Activated T-cell treated with anti-CD3 and anti-CD28 coated beads, Interleukin-2, amount 50 U/mL, for 48 hours (primary cell): Measurements from ENCODE around the gene PRDM12.

Source experiments
- DNase-seq, 2 experiments: peaks; one replicate each; pipeline ENCODE4 v3.0.0-alpha.2; 2020

PRDM12 gene

DNA sequence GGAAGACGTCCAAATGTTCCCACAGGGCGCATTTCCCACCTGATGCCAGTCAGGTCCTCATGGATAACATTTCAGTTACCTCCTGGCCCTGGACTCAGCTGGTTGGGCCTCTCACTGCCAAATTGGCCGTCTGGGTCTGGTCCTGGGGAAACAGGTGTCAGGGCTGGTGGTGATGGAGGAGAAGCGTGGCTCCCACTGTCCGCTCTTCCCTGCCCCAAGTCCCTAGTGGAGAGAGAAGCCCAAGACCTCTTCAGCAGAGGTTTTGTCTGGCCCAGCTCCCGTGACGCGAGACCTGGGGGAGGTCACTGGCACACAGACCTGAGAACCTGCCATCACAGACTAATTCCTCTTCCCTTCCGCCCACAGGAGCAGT lies 27.8 kb upstream of the PRDM12 start:
- no peak for DNase-seq

DNA sequence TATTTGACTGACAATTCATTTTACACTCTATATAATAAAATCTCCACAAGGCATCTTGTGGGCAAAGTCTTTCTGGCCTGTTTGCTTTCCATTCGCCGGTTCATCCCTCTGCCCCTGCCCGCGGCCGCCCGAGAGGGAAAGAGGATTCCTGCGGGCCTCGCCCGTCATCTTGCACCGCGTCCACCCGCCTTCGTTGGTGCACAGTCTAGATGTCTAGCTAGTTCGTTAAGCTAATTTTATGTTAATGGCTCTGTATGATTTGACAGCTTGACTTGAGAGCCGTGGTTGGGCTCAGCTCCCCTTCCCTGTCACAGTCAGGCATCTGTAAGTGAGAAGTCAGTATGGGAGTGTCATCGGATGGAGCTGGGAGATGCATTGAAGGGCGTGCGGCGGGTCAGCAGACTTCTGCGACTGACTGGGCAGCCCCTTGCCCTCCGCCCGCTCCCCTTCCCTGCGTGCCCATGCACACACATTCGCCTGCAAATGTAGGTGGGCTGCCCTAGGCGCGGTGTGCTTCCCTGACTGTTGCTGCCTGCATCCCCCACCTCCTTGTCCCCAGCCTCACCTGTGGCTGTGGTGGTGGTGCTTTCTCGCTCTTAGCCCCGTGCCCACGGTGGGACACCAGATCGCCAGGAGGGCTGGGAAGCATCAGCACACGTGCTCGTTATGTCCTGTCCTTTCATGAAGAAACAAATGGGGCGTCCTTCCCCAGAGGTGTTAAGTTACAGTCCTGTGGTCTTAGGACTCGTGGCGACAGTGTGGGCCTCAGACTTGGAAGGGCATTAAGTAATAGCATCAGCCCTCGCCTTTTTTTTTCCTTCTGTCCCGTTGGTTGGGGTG lies 25.9 kb upstream of the PRDM12 start:
- DNase-seq: no peak

DNA sequence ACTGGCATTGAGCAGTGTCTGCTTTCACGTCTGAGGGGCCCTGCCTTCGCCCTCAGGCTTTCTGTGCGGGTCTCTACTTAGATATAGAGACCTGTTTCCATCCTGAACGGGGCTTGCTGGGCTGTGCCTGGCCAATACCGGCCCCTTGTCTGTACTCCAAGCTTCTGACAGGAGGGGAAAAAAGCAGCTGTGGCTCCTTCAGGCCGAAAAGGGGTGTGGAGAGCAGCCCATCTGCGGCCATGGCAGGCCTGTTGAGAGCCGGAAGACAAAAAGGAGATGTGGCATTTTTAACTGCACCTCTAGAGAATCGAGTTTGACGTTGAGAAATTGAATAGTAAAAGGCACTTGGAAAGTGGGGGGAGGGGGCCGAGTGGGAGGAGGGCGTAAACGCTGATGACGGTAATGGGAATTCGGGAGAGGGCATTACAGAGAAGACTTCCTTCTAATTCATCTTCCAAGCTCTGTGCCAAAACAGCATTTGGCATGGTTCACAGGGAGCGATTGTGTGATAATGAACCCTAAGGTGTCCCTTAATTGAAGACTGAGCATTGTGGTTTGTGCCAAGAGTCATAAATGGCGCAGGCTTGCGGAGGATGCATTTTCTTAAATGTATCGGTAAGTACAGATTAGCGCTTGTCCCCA lies 25.1 kb upstream of the PRDM12 start:
- DNase-seq: no peak

DNA sequence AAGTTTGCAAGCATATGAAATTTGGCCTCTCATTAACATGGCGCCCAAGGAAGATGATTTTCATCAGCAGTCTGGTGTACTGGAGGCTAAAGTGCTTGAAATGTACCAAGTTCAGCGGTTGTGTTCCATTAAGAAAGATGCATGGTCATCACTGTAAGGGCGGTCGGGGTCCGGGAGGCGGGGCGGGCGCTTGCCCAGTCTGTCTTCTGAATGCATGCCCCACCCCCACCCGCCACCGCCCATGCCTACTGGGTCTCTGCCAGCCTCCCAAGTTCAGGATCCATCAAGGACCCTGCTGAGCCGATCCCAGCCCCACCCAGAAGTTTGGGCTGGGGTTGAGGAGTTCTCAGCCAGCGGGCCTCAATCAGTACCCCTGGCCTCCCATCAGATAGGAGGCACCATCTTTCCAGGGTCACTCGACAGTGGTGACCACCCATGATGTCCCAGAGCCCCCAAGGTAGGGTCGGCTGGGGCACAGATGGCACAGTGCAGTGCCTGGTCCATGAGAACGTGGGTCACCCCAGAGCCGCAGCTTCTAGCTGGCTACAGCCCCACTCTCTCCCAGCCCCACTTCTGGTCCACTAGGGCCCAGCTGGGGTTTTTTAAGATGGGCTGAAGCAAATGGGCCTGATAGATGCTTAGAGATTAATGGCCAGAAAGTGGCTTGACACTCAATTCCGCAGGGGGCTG lies 24.4 kb upstream of the PRDM12 start:
- no peak for DNase-seq

DNA sequence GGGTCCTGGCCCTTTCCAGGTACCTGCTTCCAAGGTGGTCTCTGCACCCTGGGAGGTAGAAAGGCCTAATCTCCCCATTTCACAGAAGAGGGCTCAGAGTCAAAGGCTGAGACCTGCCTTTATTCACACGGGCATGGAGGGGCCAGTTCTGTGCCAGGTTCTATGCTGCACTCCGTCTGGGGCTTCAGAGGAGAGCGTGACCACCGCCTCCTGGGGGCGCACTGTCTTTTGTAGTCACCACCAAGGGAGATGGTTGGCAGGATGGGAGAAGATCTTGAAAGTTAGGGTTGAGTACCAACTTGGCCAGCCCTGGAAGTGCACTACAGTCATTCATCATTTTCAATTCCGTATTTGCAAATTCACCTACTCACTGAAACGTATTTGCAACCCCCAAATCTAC lies 23.7 kb upstream of the PRDM12 start:
- DNase-seq: no peak

DNA sequence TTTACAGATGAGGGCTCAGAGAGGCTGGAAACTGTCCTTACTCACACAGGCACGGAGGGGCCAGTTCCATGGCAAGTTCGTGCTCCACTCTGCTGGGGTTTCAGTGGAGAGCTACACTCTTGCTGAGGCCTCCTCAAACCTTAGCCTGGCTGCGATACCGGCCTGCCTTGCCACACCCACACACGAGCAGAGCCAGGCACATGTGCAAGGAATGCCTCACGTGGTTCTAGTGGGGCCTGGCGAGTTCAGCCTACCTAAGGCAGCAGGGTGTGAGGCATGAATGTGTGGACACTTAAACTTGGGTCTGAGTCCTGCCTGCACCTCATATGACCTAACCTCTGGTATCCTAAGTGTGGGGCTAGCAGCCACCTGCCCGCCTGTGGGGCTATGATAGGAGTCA lies 21.5 kb upstream of the PRDM12 start:
- DNase-seq: no peak

DNA sequence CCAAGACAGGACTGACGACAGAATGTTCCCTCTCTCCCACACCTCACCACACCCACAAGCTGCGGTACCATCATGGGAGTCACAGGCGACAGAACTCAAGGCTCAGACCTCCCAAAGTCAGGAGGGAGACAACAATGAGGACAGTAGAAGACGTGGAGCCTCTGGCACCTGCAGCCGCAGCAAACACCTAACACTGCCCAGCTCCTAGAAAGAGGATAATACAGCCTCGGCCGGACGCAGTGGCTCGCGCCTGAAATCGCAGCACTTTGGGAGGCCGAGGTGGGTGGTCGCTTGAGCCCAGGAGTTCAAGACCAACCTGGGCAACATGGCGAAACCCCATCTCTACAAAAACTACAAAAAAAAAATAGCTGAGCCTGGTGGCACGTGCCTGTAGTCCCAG lies 13.2 kb upstream of the PRDM12 start:
- no peak for DNase-seq

DNA sequence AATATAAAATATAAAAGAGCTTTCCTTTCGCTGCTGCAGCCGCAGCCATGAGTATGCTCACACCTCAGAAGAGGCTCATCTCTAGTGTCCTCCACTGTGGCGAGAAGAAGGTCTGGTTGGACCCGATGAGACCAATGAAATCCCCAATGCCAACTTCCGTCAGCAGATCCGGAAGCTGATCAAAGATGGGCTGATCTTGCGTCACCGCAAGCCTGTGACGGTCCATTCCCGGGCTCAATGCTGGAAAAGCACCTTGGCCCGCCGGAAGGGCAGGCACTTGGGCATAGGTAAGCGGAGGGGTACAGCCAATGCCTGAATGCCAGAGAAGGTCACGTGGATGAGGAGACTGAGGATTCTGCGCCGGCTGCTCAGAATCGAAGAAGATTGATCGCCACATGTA lies 12.6 kb upstream of the PRDM12 start:
- DNase-seq: no peak

DNA sequence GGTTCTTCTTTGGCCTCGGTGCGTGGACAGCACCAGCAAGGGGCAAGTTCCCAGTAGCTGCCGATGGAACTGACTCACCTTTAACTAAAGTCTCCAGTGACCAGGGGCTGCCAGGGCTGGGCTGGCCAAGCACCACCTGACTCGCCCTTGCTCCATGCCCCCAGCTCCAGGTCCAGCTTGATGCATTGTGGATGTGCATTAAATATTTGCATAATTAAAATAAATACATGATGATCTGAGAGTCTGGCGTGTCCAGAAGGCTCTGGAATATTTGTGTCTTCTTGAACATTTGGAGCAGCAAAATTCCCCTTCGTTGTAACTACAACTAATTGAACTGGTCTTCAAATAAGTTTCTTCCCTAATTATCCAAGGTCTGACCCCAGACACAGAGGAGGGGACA lies 9.5 kb upstream of the PRDM12 start:
- no peak for DNase-seq

DNA sequence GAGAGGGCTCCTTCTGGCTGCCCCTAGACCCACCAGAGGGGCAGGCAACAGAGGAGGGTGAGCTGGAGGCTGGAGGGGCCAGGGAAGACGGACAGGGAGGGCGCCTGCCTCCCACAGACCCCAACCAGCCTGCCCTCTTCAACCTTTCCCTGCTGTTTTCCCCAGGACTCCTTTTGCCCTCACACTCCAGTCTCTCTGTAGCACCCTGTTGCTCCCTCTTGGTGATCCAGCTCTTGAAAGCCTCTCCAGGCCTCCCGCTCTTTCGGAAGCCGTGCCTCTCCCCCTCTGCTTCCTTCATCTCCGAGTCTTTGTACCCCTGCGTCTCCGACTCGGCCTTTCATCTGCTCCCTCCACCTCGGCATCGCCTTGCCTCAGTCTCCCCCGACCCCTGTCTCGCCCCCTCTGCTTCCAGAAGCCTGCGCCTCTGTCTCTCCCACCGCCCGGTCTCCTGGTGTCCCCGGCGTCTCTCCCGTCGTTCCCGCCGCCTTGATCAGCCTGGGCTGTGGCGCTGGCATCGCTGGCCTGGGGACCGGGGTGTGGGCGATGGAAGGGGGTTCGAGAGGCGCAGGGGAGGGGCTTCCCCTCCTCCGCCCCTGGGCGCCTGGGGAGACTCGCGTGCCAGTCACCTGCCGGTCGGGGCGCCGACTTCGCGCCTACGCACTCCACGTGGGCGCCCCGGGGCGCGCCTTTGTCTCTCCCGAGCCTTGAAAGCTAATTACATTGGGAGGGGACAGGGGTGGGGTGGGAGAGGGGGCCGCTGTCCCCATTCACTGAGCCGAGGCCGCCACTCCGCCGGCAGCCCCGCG lies 5.3 kb upstream of the PRDM12 start:
- no peak for DNase-seq

DNA sequence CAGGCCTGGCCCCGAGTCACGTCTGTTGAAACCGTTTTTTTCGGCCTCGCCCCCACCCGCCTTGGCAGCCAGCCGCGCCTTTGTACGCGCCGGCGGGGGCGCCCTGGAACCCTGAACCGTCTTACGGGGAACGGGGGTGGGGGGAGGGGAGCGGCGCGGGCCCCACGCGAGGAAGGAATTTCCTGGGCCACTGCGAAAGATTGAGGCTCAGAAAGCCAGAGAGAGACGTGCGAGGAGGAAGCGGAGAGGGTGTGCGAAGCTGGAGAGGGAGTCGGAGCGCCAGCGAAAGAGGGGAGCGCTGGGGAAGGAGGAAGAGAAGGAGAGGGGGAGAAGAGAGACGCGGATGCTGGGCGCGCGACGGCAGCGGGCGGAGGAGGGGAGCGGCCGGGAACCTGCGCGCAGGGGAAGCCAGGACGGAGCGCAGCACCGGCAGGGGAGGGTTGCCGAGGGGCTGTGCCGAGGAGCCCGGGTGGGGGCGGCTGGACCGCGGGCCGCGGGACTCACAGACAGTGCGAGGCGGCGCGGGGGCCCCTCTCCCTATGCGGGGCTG lies 4.6 kb upstream of the PRDM12 start:
- DNase-seq: no peak

DNA sequence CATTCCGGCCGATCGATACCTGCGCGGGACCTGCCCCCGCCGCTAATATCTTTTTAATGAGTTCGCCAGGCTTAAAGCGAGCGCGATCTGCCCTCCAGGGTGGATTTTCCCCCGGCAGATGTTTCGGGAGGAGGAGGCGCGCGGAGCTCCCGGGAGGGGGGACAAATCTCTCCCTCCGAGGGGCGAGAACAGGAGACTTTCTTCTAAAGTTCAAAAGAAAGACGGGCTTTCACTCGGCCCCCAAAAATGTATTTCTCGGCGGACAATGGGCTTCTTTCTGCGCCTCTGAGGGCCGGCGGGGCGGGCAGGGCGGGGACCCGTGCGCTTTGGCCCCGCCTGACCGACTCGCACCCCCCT lies 4.1 kb upstream of the PRDM12 start:
- no peak for DNase-seq

DNA sequence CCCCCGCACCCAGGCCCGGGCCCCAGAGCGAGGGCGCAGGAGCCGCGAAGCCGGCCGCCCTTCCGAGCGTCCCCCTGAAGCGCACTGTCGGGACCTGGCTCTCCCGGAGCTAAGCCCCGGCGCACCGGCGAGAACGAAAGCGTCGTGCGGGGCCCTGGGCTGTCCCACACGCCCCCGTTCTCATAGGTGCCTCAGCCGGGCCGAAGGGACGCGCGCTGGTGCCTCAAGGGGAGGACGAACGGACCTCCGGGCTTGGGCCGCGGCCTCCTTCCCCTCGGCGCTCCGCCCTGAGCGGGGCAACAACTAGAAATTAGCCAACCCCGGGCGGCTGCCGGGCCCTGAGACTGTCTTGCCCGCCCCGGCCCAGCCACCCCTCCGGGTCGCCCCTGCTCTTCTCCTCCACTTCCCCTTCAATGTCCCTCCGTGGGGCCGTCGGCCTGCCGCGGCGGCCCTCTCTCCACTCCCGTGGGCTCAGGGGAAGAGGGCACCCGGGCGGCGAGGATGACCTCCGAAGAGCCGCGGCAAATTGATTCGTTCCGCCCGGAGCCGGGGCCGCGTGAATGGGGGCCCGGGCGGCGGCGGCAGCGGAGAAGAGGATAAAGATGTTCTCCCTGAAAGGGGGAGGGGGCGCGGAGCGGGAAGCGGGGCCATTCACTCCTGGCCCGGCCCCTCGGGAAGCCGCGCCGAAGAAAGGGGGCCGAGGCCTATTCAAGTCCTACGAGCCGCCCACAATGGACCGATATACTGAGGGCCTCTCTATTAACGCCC lies 3.5 kb upstream of the PRDM12 start:
- DNase-seq: peak; percentile 30 to 33

DNA sequence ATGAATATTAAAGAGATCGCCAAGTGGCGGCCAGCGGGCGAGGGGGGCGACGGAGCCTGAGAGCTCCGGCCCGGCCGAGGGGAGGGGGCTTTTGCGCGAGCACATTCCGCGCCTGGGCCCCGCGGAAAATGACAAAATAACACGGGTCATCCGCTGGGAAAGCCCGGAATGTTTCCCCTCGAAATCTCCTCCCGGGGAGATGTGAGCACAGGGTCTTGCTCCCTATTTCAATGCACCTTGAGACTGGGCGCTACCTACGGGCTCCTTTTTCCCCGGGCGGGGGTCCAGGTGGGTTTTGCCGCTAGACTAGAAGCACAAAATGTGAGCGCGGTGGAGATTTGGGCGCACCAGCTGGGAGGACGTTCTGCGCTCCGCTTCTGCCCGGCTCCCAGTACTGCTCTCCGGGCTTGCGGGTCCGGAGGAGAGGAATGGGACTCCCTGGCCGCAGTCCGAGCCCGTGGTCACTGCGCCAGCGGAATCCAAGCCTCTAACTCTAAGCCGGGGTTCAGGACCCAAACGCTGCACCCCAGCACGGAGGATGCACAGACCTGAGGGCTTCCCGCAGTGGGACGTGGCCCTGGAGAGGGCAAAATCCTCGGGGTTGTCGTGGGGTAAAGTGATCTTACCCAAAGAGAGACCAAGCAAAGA lies 2.8 kb upstream of the PRDM12 start:
- DNase-seq: peak in 1 of 2 experiments; percentile 34

DNA sequence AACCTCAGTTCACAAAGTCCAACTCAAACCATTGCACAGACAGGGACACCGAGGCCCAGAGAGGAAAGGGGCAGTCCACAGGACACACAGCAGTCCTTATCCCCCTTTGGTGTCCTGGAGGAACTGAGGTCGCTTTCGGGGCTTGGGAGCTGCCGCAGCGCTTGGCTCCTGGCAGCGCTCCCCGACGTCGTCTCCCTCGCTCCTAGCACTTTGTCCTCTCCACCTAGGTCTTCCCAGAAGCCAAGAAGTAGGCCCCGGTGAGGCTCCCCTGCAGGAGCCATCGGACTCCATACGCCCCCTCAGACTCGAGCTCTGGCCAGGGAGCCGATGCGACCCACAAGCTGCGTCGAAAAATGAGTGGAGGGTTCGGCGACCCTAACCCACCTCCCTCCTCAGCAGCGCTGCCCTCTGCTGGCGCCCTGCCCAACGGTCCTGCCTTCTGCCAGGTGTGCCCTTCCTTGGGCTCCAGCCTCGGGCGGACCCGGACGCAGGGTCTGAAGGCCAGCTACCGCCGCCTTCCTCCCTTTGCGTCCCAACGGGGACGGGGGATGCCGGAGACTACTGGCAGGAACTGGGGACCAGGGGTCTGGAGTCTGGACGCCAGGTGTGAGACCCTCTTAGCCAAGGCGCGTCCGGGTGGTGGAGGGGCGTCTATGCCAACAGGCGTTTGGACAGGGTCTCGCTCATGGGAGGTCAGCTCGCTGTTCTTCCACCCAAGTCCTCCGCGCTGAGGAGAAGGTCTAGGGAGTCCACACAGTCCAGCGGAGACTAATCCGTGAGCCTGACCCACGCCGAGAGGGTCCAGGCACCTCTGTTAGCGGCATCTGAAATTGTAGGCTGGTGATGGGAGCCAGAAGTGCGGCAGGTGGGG lies 2.1 kb upstream of the PRDM12 start:
- peak; percentile 41 to 46 for DNase-seq

DNA sequence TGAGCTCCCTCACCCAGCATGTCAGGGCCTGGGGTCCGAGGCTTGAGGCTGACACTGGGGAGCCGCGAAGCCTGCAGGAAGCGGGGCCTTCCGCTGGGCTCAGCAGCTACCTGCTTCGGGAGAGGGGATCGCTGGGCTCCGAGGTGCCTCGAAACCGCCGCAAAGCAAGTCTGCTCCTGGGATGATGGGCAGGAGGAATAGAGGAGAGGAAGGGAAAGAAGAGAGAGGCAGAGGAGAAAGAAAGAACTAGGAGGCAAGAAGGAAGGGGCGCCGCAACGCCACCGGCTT lies 1.5 kb upstream of the PRDM12 start:
- DNase-seq: peak in 1 of 2 experiments; percentile 42

DNA sequence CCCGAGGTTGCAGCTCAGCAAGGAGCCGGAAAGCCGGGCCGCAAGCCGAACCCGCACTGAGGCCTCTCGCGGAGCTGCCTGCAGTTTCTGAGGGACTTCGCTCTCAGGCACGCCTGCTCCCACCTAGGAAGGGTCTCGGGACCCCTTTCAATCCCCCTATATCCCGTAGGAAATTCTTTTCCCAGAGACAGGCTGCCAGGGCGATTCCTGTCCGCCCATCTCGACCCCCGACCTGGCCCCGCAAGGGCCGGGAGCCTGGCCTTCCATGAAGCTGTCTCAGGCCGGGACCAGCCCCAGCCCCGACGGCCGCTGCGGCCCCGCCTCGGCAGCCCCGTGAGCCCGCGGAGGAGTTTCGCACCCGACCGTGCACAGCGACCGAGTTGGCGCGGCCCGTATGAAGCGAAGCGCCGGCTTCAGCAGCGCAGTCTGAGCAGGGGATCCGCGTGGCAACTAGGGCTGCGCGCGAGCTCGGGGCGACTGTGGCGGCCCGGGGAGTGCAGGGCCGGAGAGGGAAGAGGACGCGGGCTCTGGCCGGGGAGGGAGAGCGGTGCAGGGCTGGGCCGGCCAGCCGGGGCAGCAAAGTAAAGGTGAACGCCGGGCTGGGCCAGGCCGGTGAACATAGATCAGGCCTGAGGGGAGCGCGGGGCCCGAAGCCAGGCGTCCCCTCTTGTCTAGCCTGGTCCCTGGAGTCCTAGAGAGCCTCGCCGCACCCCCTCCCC lies 977 bp upstream of the PRDM12 start:
- DNase-seq: peak; percentile 43 to 53

DNA sequence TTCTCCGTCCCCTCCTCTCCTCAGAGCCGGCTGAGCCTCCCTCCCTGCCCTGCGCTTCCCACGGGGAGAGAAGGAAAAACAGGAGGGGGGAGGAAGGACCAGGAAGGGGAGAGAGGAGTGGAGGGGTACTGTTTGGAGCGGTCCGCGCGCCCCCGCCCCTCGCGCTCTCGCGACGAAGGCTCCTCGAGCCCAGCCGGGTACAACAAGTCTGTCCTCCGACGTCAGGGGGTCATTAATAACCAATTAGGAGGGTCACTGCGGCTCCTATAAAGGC lies 480 bp upstream of the PRDM12 start:
- peak in 1 of 2 experiments; percentile 26 for DNase-seq

DNA sequence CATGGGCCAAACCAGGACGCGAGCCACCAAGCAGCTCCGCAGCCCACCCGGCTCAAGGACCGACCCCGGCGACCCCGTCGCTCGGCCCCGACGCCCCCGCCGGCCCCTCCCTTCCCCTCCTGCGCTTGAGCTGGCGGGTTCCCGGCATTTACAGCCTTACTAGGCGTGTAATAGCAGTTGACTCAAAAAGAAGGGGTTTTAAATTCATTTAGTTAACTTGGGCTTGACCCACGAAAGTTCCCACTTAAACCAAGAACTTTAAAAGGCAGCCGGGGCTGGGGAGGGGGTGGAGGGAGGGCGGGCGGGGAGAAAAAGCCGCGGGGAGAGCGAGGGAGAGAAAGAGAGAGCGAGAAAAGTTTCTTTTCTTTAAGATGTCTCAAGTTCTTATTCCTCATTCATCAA lies 636 bp downstream of the PRDM12 start:
- no peak for DNase-seq
